ENCODE data around the gene ATP6V1B1.

Gene ATP6V1B1

GRCh38 chr2:70893186-70893585 lies 42.5 kb upstream of the ATP6V1B1 start:
- Histone ChIP-seq H3K4me3 (ENCODE audit: low read depth in 1 of 2, low read length in 2 of 2) (no peak overlapping the region), H3K4me1 (ENCODE audit: insufficient read depth, low read length) (peaks cover 7% of the 10 kb centered on the region), H3K27me3 (ENCODE audit: control insufficient read depth in 1 of 2, insufficient read depth in 2 of 2, low read length in 2 of 2) (peaks cover 57 to 65% of the 10 kb centered on the region in 2 donors), H3K36me3 (ENCODE audit: insufficient read depth, low read length) (no peaks in the 10 kb centered on the region), H3K9me3 (ENCODE audit: low read length) (no peaks in the 10 kb centered on the region), H3K9ac (ENCODE audit: low read length) (no peak overlapping the region), H3K27ac (ENCODE audit: low read depth, low read length) (no peak overlapping the region)

GRCh38 chr2:70894765-70895164 lies 40.9 kb upstream of the ATP6V1B1 start:
- no peaks in the 10 kb centered on the region for H3K36me3 ChIP-seq (ENCODE audit: insufficient read depth, low read length)
- no peaks in the 10 kb centered on the region for H3K4me1 ChIP-seq (ENCODE audit: insufficient read depth, low read length)
- H3K9ac ChIP-seq (ENCODE audit: low read length), result no peak overlapping the region
- H3K27me3 ChIP-seq (ENCODE audit: control insufficient read depth in 1 of 2, insufficient read depth in 2 of 2, low read length in 2 of 2), result peaks cover 57 to 62% of the 10 kb centered on the region in 2 donors
- no peaks in the 10 kb centered on the region for H3K9me3 ChIP-seq (ENCODE audit: low read length)
- no peak overlapping the region for H3K27ac ChIP-seq (ENCODE audit: low read depth, low read length)
- H3K4me3 ChIP-seq (ENCODE audit: low read depth in 1 of 2, low read length in 2 of 2), result no peak overlapping the region

- Histone ChIP-seq H3K27me3 (ENCODE audit: control insufficient read depth in 1 of 2, insufficient read depth in 2 of 2, low read length in 2 of 2) (peaks cover 53 to 62% of the 10 kb centered on the region in 2 donors), H3K9me3 (ENCODE audit: low read length) (no peaks in the 10 kb centered on the region), H3K4me3 (ENCODE audit: low read depth in 1 of 2, low read length in 2 of 2) (no peak overlapping the region), H3K36me3 (ENCODE audit: insufficient read depth, low read length) (no peaks in the 10 kb centered on the region), H3K9ac (ENCODE audit: low read length) (no peak overlapping the region), H3K4me1 (ENCODE audit: insufficient read depth, low read length) (no peaks in the 10 kb centered on the region), H3K27ac (ENCODE audit: low read depth, low read length) (no peak overlapping the region)
Observed at GRCh38 chr2:70895249-70895648, 40.5 kb upstream of the ATP6V1B1 start.

GRCh38 chr2:70895998-70896764 lies 39.5 kb upstream of the ATP6V1B1 start:
- Histone ChIP-seq H3K36me3 (ENCODE audit: insufficient read depth, low read length) (no peaks in the 10 kb centered on the region), H3K27ac (ENCODE audit: low read depth, low read length) (no peak overlapping the region), H3K9me3 (ENCODE audit: low read length) (no peaks in the 10 kb centered on the region), H3K4me3 (ENCODE audit: low read depth in 1 of 2, low read length in 2 of 2) (no peak overlapping the region), H3K9ac (ENCODE audit: low read length) (no peak overlapping the region), H3K27me3 (ENCODE audit: control insufficient read depth in 1 of 2, insufficient read depth in 2 of 2, low read length in 2 of 2) (peaks cover 44 to 62% of the 10 kb centered on the region in 2 donors), H3K4me1 (ENCODE audit: insufficient read depth, low read length) (peaks cover 6% of the 10 kb centered on the region)

GRCh38 chr2:70896765-70897202 lies 38.9 kb upstream of the ATP6V1B1 start:
- Histone ChIP-seq H3K9ac (ENCODE audit: low read length) (no peak overlapping the region), H3K36me3 (ENCODE audit: insufficient read depth, low read length) (no peaks in the 10 kb centered on the region), H3K4me3 (ENCODE audit: low read depth in 1 of 2, low read length in 2 of 2) (no peak overlapping the region), H3K27ac (ENCODE audit: low read depth, low read length) (no peak overlapping the region), H3K4me1 (ENCODE audit: insufficient read depth, low read length) (peaks cover 9% of the 10 kb centered on the region), H3K27me3 (ENCODE audit: control insufficient read depth in 1 of 2, insufficient read depth in 2 of 2, low read length in 2 of 2) (peaks cover 38 to 63% of the 10 kb centered on the region in 2 donors), H3K9me3 (ENCODE audit: low read length) (no peaks in the 10 kb centered on the region)

- Histone ChIP-seq H3K9ac (ENCODE audit: low read length) (no peak overlapping the region), H3K4me3 (ENCODE audit: low read depth in 1 of 2, low read length in 2 of 2) (no peak overlapping the region), H3K27ac (ENCODE audit: low read depth, low read length) (no peak overlapping the region), H3K4me1 (ENCODE audit: insufficient read depth, low read length) (peaks cover 11% of the 10 kb centered on the region), H3K27me3 (ENCODE audit: control insufficient read depth in 1 of 2, insufficient read depth in 2 of 2, low read length in 2 of 2) (peaks cover 42 to 67% of the 10 kb centered on the region in 2 donors), H3K36me3 (ENCODE audit: insufficient read depth, low read length) (no peaks in the 10 kb centered on the region), H3K9me3 (ENCODE audit: low read length) (no peaks in the 10 kb centered on the region)
Observed at GRCh38 chr2:70897203-70897976, 38.3 kb upstream of the ATP6V1B1 start.

GRCh38 chr2:70897977-70898226 lies 37.8 kb upstream of the ATP6V1B1 start:
- Histone ChIP-seq H3K27me3 (ENCODE audit: control insufficient read depth in 1 of 2, insufficient read depth in 2 of 2, low read length in 2 of 2) (peaks cover 47 to 71% of the 10 kb centered on the region in 2 donors), H3K4me1 (ENCODE audit: insufficient read depth, low read length) (peaks cover 11% of the 10 kb centered on the region), H3K27ac (ENCODE audit: low read depth, low read length) (no peak overlapping the region), H3K36me3 (ENCODE audit: insufficient read depth, low read length) (no peaks in the 10 kb centered on the region), H3K9me3 (ENCODE audit: low read length) (no peaks in the 10 kb centered on the region), H3K4me3 (ENCODE audit: low read depth in 1 of 2, low read length in 2 of 2) (no peak overlapping the region), H3K9ac (ENCODE audit: low read length) (no peak overlapping the region)

- H3K27ac ChIP-seq (ENCODE audit: low read depth, low read length), result no peak overlapping the region
- no peaks in the 10 kb centered on the region for H3K36me3 ChIP-seq (ENCODE audit: insufficient read depth, low read length)
- H3K4me3 ChIP-seq (ENCODE audit: low read depth in 1 of 2, low read length in 2 of 2), result no peak overlapping the region
- peaks cover 11% of the 10 kb centered on the region for H3K4me1 ChIP-seq (ENCODE audit: insufficient read depth, low read length)
- H3K9me3 ChIP-seq (ENCODE audit: low read length), result no peaks in the 10 kb centered on the region
- H3K27me3 ChIP-seq (ENCODE audit: control insufficient read depth in 1 of 2, insufficient read depth in 2 of 2, low read length in 2 of 2), result peaks cover 50 to 78% of the 10 kb centered on the region in 2 donors
- no peak overlapping the region for H3K9ac ChIP-seq (ENCODE audit: low read length)
Observed at GRCh38 chr2:70898363-70899240, 37.1 kb upstream of the ATP6V1B1 start.

GRCh38 chr2:70901227-70902066 lies 34.3 kb upstream of the ATP6V1B1 start:
- H3K27ac ChIP-seq (ENCODE audit: low read depth, low read length), result no peak overlapping the region

GRCh38 chr2:70902067-70902442 lies 33.6 kb upstream of the ATP6V1B1 start:
- no peak overlapping the region for H3K9ac ChIP-seq (ENCODE audit: low read length)
- peaks cover 11% of the 10 kb centered on the region for H3K4me1 ChIP-seq (ENCODE audit: insufficient read depth, low read length)
- H3K27ac ChIP-seq (ENCODE audit: low read depth, low read length), result no peak overlapping the region
- peak overlapping the region in 1 of 2 donors; percentile 44 for H3K4me3 ChIP-seq (ENCODE audit: low read depth in 1 of 2, low read length in 2 of 2)
- peaks cover 61 to 91% of the 10 kb centered on the region in 2 donors for H3K27me3 ChIP-seq (ENCODE audit: control insufficient read depth in 1 of 2, insufficient read depth in 2 of 2, low read length in 2 of 2)
- H3K36me3 ChIP-seq (ENCODE audit: insufficient read depth, low read length), result no peaks in the 10 kb centered on the region
- no peaks in the 10 kb centered on the region for H3K9me3 ChIP-seq (ENCODE audit: low read length)

More at GRCh38 chr2:70901227-70902066, 34.3 kb upstream of the ATP6V1B1 start:
- H3K4me3 ChIP-seq (ENCODE audit: low read depth in 1 of 2, low read length in 2 of 2), result peak overlapping the region; percentile 14 to 44
- H3K9ac ChIP-seq (ENCODE audit: low read length), result no peak overlapping the region
- H3K4me1 ChIP-seq (ENCODE audit: insufficient read depth, low read length), result peaks cover 11% of the 10 kb centered on the region
- H3K9me3 ChIP-seq (ENCODE audit: low read length), result no peaks in the 10 kb centered on the region
- peaks cover 61 to 91% of the 10 kb centered on the region in 2 donors for H3K27me3 ChIP-seq (ENCODE audit: control insufficient read depth in 1 of 2, insufficient read depth in 2 of 2, low read length in 2 of 2)
- no peaks in the 10 kb centered on the region for H3K36me3 ChIP-seq (ENCODE audit: insufficient read depth, low read length)
